NCI-H2107 treated with DMSO at 0.1 percent for 48 hours (cell line): ENCODE results near the gene RDM1.
A peak's percentile ranks its signal among the peaks of the same experiment; 100 is the strongest.
"Not testable (repeated sequence)": the region's sequence is repeated elsewhere in the genome, so short reads cannot be mapped to it uniquely, and the experiment has no call there.

Experiments
- DNase-seq: peaks from one replicate; lab custom pipeline; 2025; ENCODE audit not compliant: unreplicated experiment; lab: John Stamatoyannopoulos, UW

Gene RDM1

GRCh38 chr17:35900708-35901480 is 29.7 kb downstream of the RDM1 start:
- DNase-seq: no peak

- DNase-seq: no peak
These were observed 30.3 kb downstream of the RDM1 start for GRCh38 chr17:35900280-35900679.

DNA sequence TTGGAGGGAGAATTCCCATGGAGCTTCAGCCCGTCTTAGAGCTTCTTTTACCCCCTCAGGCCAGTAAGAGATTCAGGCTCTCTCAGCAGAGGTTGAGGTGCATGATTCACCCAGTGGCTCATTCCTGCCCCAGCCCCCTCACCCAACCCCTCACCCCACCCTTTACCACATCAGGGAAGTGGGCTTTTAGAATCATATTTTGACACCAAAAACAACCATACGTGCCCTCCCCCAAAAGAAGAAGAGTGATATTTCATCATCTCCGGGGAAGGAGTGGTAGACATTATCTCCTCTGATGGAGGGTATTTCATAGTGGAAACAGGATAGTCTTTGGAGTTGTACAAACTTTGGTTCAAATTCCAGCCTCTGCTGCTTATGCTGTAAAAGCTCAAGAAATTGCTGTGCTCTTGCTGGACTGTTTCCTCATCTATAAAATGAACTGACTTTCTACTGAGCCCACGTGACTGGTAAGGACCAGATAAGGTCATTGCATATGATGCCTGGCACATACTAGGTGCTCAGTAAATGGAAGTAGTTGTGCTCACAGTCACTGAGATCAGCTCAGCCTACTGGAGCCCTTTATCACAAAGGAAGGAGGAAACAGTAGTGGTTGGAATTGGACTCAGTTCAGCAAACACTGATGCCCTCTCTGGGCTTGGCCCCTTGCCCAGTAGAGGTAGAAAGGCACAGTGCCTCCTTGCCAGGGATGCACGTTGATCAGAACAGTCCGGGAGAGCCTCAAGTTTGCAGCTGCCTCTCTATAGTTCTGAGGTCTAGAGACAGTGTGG is 32.1 kb downstream of the RDM1 start:
- DNase-seq: peak; percentile 40

GRCh38 chr17:35897772-35898171 is 32.8 kb downstream of the RDM1 start:
- not testable (repeated sequence) for DNase-seq

- DNase-seq: peak; percentile 27
These were observed 34.7 kb downstream of the RDM1 start for GRCh38 chr17:35895636-35896587.

DNA sequence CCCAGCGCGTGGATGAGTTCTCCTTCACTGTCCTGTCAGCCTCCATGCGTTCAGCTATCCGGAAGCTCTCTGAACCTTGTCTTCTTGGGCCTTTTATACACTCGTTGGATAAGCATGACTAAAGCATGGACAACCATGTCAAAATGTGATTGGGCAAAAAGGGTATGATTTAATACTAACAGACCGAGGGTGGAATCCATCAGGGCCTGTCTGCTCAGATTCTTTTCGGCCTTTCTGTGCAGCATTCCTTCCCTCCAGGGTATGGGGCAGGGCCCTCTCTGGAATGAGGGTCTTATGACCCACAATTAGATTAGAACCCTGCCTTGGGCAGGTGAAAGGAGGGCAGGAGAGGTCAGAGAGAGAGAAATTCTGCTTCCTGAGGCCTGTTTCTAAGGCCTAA is 36.4 kb downstream of the RDM1 start:
- no peak for DNase-seq

DNA sequence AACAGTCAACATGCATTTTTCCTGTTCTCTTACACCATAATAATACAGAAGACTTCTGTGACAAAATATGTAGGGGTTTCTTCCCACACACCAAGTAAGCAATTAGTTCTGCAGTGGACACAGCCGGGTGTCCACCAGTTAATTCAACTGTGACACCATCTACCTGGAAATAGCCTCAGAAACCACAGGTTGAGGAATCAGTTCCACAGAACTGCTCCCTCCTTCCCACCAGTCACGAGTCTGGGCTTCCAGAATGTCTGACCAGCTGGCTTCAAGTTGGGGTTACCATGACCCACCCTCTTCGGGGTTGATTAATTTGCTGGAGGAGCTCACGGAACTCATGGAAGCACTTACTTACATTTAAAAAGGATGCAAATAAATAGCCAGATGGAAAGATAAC is 36.8 kb downstream of the RDM1 start:
- no peak for DNase-seq

GRCh38 chr17:35892091-35893035 is 38.2 kb downstream of the RDM1 start:
- DNase-seq: no peak

GRCh38 chr17:35891269-35891668 is 39.3 kb downstream of the RDM1 start:
- no peak for DNase-seq

GRCh38 chr17:35890774-35891155 is 39.8 kb downstream of the RDM1 start:
- DNase-seq: peak; percentile 96

- peak; percentile 75 for DNase-seq
These were observed 40.5 kb downstream of the RDM1 start for GRCh38 chr17:35889818-35890773.

- DNase-seq: no peak
These were observed 41.3 kb downstream of the RDM1 start for GRCh38 chr17:35889241-35889640.

DNA sequence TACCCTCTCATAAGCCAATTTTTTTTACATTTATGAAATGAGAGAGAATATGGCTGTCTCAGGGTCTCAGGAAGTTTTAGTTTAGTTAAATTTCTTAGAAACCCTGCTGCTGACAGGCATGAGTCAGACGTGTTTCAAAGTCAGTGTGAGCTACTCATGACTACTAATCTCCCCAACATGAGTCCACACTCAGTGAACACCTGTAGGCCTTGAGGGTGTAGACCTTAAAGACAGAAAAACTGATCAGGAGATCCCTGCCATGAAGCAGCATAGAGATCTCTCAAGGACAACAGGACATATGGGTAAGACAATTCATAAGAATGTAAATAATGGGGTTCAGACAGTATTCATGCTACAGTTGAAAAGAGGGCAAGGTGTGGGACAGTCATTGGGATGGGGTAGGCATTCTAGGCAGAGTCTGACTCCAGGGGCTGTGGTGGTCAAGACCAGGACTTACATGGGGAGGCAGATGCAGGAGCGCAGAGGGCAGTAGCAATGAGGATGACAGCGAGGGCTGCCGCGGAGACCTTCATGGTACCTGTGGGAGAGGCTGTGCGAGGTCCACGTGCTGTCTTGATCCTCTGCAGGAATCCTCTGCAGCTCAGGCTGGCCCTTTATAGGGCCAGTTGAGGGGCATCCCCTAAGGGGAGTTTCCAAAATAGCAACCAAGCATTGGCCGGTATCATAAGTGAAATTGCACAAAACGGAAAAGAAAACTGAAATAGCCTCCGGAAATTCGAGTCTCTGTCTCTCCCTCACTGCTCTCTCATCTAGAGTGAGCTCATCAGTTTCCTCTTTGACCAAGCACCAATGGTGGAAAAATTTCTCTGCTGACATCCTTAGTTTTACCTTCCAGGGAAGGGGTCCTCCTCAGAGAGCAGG is 50.6 kb downstream of the RDM1 start, which contains the start of gene CCL5:
CCL5 (minus strand) TSS at position 588 of the 882 bp plus-strand sequence.
- no peak for DNase-seq

DNA sequence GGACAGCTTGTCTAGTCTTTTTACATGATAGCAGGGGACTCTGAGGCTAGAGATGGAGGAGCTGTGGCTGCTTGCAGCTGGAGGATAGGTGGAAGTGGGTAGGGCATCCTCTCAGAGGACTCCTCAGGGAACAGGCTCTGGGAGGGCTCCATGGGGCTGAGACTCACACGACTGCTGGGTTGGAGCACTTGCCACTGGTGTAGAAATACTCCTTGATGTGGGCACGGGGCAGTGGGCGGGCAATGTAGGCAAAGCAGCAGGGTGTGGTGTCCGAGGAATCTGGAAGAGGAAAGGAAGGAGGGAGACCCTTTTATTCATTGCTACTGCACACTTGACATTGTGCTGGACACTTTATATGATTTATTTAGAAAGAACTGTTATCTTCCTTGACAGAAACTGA is 52.2 kb downstream of the RDM1 start:
- no peak for DNase-seq

DNA sequence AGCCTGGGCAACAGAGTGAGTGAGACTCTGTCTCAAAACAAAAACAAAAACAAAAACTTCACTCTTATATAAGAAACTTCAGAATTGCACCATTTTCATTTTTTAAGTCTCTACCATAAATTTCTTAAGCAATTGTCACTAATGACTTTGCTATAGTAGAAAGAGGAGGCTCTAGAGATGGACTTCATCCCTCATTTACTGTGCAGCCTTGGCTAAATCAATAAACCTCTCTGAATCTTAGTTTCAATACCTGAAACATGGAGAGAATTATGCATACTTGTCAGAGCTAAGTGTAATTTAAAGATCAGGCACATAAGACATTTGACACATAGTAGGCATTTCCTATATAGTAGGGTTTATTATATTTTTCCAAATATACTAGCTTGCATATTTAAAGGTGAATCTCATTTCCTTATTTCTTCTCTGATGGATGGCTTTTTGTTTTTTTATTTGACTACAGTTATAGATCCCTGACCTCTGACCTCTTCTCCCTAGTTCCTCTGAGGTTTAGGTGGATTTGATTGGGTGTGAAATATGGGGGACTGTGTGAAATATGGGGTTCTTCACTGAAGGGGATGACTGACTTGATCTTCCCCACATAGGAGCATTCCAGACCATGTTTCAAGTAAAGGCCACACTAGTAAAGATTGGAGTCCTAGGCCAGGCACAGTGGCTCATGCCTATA is 53.1 kb downstream of the RDM1 start:
- no peak for DNase-seq

- DNase-seq: no peak
These were observed 54.0 kb downstream of the RDM1 start for GRCh38 chr17:35876534-35876933.

DNA sequence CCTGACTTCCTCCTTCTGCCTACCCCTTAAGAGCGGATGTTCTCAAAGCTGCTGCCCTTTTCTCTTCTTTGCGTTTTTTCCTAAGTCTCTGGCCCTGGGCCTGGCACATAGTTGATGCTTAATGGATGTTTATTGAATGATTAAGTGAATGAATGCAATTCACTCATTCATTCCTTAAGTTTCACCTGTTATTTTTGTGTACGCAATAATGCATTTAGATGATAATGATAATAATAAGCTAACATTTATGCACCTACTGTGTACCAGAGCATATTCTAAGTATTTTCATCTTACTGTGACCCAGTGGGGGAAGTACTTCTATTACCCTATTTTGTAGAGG is 54.8 kb downstream of the RDM1 start:
- no peak for DNase-seq
